Heart left ventricle (tissue), 16 donors: ENCODE measurements around the gene TRIM6. TPM values are rescaled to one million over a fixed set of nuclear protein-coding genes. Genes with fewer than 3 reads are reported as not detected.

Experiments used
- ATAC-seq, 4 donors: fragments of 200-7000 bp; cut with Tn5 transposase; one replicate each; pipeline ENCODE4 v1.9.1; 2020 to 2022; ENCODE audit warnings: moderate library complexity in 4 of 4, mild to moderate bottlenecking in 3 of 4, moderate number of reproducible peaks in 1 of 4
- DNase-seq, 5 donors: peaks; one replicate each; pipeline ENCODE4 v3.0.0-alpha.2; 2020
- H3K27ac ChIP-seq, 12 donors: fragments of 200-600 bp; sonication (generic) in 4 of 12; one replicate each; pipeline versions ENCODE4 v1.5.0 to v1.8.0; 2016 to 2022; ENCODE audit warnings: mild to moderate bottlenecking in 2 of 12
- H3K27me3 ChIP-seq, 9 donors: fragments of 200-600 bp; sonication (generic) in 2 of 9; one replicate each; pipeline versions ENCODE4 v1.5.1 to v1.8.0; 2016 to 2022; ENCODE audit warnings: mild to moderate bottlenecking in 3 of 9
- H3K36me3 ChIP-seq, 9 donors: fragments of 200-600 bp; sonication (generic) in 2 of 9; one replicate each; pipeline versions ENCODE4 v1.5.0 to v1.8.0; 2018 to 2022; ENCODE audit warnings: mild to moderate bottlenecking in 2 of 9
- H3K4me1 ChIP-seq, 12 donors: fragments of 200-600 bp; sonication (generic) in 4 of 12; one replicate each; pipeline versions ENCODE4 v1.5.0 to v1.8.0; 2016 to 2022; ENCODE audit warnings: mild to moderate bottlenecking in 3 of 12
- H3K4me3 ChIP-seq, 12 donors: fragments of 200-600 bp; sonication (generic) in 4 of 12; one replicate each; pipeline versions ENCODE4 v1.5.0 to v1.8.0; 2017 to 2022; ENCODE audit warnings: mild to moderate bottlenecking in 9 of 12, moderate library complexity in 4 of 12
- H3K9me3 ChIP-seq, 12 donors: fragments of 200-600 bp; sonication (generic) in 4 of 12; one replicate each; pipeline versions ENCODE4 v1.5.0 to v1.8.0; 2016 to 2022; ENCODE audit warnings: mild to moderate bottlenecking in 1 of 12
- CTCF ChIP-seq, 12 donors: fragments of 200-600 bp; sonication (generic) in 4 of 12; IDR thresholded peaks; one replicate each; pipeline versions ENCODE4 v1.5.0 to v1.8.0; 2018 to 2022; ENCODE audit warnings: antibody characterized with exemption in 12 of 12, mild to moderate bottlenecking in 5 of 12
- POLR2A ChIP-seq, 2 donors: fragments of 450-650 bp; IDR thresholded peaks; one replicate each; pipeline ENCODE4 v1.6.1; 2017; ENCODE audit warnings: antibody characterized with exemption in 2 of 2, mild to moderate bottlenecking in 2 of 2, moderate library complexity in 2 of 2
- WGBS, 4 donors: extraction: QIAGEN DNeasy Blood & Tissue Kit in 2 of 4; methylation state at CpG; one replicate each; pipeline versions ENCODE4 v1.1.5 to v1.1.7; 2013 to 2018; 5-methylcytosine and 5-hydroxymethylcytosine counted together
- intact Hi-C, 10 donors: fragments of 100-400 bp; cut with DNase I; formaldehyde crosslinking; loops; one replicate each; pipeline versions ENCODE4 v1.11.1 to v1.14.2; 2022
- polyA plus RNA-seq, 2 donors: library from polyadenylated mRNA; stranded (reverse); fragments of 200-250 nt; gene quantifications; one replicate each; pipeline ENCODE4 v1.2.3, GENCODE V29; 2013
- total RNA-seq, 9 donors: library from RNA; depleted of rRNA in 2 of 9; stranded (reverse); fragments of >200 nt in 2 of 9; fragmentation: NEBNext Ultra II Directional in 3 of 9; extraction: Animal tissue kit (Norgen Biotek cat#: 25700) in 3 of 9; gene quantifications; one replicate each; pipeline versions ENCODE4 v1.1.0 to v1.2.4, GENCODE V29; 2016 to 2023
- donor health status: ischemic (EF 13 %, LVEDD 7.1; RV severe dilation, severe dysfunction).
- donor health status: healthy with polysubstance abuse.
- donor health status: DM: no; HTN: yes; CAD: no.
- donor health status: DM: no; HTN: no; CAD: no.
- donor health status: ischemic (EF 25% LVEDD 6.9; RV normal size, moderate dysfunction).
- donor health status: ischemic (EF 25% LVEDD 5.7; RV mildly dilated, moderate dysfunction).
- donor health status: healthy.
- donor health status: DM: yes; HTN: yes; CAD: no.
- donor health status: ischemic (EF 35%, LVEDD 5.7; RV mildly dilated, moderate dysfunction).
- donor health status: nonischemic (EF 11% LVEDD 7.7; RV severe dilation, severe dysfunction).
- donor health status: DM: yes; HTN: yes; CAD: no.
- donor health status: PGD.
- donor health status: ischemic (EF 29% LVEDD 5.4; RV normal size, mild dysfunction).
- donor health status: nonischemic (EF 23%, LVEDD 6.1; RV moderate dilation, normal function).

The TRIM6 gene
- total and polyA plus RNA-seq, 11 donors = 0.39 to 2.4 (median 1.0) TPM

- ATAC-seq (no peak), DNase-seq (no peak)
- intact Hi-C loops = loop anchor here in 3 of 10 donors (5.0 to 10.0 kb wide), 3 partner anchors 63 to 73 kb away; partner anchors contain the start of genes TRIM22 (in 2 of the 3) and TRIM5 (in 2 of the 3)
- Histone ChIP-seq H3K4me3 (no peak overlapping the region), H3K4me1 (peaks cover 0 to 38% (median 18%) of the 10 kb centered on the region in 12 donors), H3K27me3 (no peaks in the 10 kb centered on the region), H3K27ac (no peak overlapping the region), H3K36me3 (no peaks in the 10 kb centered on the region), H3K9me3 (no peaks in the 10 kb centered on the region)
- no peak for TF ChIP-seq POLR2A (IDR thresholded peaks at IDR 0.05)
- no peak for TF ChIP-seq CTCF (IDR thresholded peaks at IDR 0.05)
Observed at GRCh38 chr11:5621580-5621979, 25.1 kb downstream of the TRIM6 start.

GRCh38 chr11:5622802-5623201, 26.4 kb downstream of the TRIM6 start:
- no peaks in the 10 kb centered on the region for H3K9me3 ChIP-seq
- ATAC-seq (no peak), DNase-seq (no peak)
- WGBS, 4 donors = 90 to 97% (median 95%) methylated on average over 3 of the region's 3 CpGs
- no peak overlapping the region for H3K4me3 ChIP-seq
- H3K36me3 ChIP-seq = no peaks in the 10 kb centered on the region
- no peaks in the 10 kb centered on the region for H3K27me3 ChIP-seq
- H3K4me1 ChIP-seq = peaks cover 0 to 38% (median 18%) of the 10 kb centered on the region in 12 donors
- no peak for TF ChIP-seq POLR2A (IDR thresholded peaks at IDR 0.05)
- no peak for TF ChIP-seq CTCF (IDR thresholded peaks at IDR 0.05)
- no peak overlapping the region for H3K27ac ChIP-seq
- intact Hi-C loops = loop anchor here in 3 of 10 donors (5.0 to 10.0 kb wide), 3 partner anchors 62 to 72 kb away; partner anchors contain the start of genes TRIM22 (in 2 of the 3) and TRIM5 (in 2 of the 3)

- Histone ChIP-seq H3K4me1 (peaks cover 0 to 38% (median 18%) of the 10 kb centered on the region in 12 donors), H3K27me3 (no peaks in the 10 kb centered on the region), H3K9me3 (no peaks in the 10 kb centered on the region), H3K27ac (peak within 1 kb of the TSS; percentile 30 to 88 (median 74)), H3K4me3 (peak within 1 kb of the TSS; percentile 0 to 83 (median 60)), H3K36me3 (peaks cover 0 to 2% (median 0%) of the 10 kb centered on the region in 9 donors)
- intact Hi-C loops = loop anchor here in 5 of 10 donors (5.0 to 10.0 kb wide), 3 partner anchors 60 to 70 kb away; partner anchors contain the start of genes TRIM22 (in 4 of the 5) and TRIM5 (in 4 of the 5)
- DNase-seq = peak in 4 of 5 donors; percentile 36 to 61 (median 47)
- peak; percentile 81 to 97 (median 95) for ATAC-seq
- whole genome bisulfite sequencing, 4 donors = 20 to 30% (median 24%) methylated on average over 7 of the region's 7 CpGs
- TF ChIP-seq POLR2A (IDR thresholded peaks at IDR 0.05) = no peak
- TF ChIP-seq CTCF (IDR thresholded peaks at IDR 0.05) = no peak
Observed at GRCh38 chr11:5624489-5625279, 28.2 kb downstream of the TRIM6 start, which contains the start of gene TRIM34. Gene TRIM34 (plus strand): TSS chr11:5625001. CDS start chr11:5632332, 7,331 bp downstream.

GRCh38 chr11:5625281-5625680, 28.8 kb downstream of the TRIM6 start:
- Histone ChIP-seq H3K4me3 (peak overlapping the region; percentile 0 to 83 (median 60)), H3K27ac (peak overlapping the region in 10 of 12 donors; percentile 30 to 88 (median 76)), H3K36me3 (peaks cover 0 to 2% (median 0%) of the 10 kb centered on the region in 9 donors), H3K4me1 (peaks cover 0 to 38% (median 18%) of the 10 kb centered on the region in 12 donors), H3K9me3 (no peaks in the 10 kb centered on the region), H3K27me3 (no peaks in the 10 kb centered on the region)
- 4 to 18% (median 8%) methylated on average over 4 of the region's 4 CpGs for WGBS, 4 donors
- ATAC-seq (peak in 1 of 4 donors; percentile 17), DNase-seq (no peak)
- intact Hi-C loops = loop anchor here in 4 of 10 donors (5.0 to 10.0 kb wide), 3 partner anchors 60 to 70 kb away; partner anchors contain the start of genes TRIM22 (in 3 of the 4) and TRIM5 (in 3 of the 4)
- TF ChIP-seq POLR2A (IDR thresholded peaks at IDR 0.05) = no peak
- no peak for TF ChIP-seq CTCF (IDR thresholded peaks at IDR 0.05)
